HG03469 (cell line): ENCODE data around the gene DAP3.
"Not testable (repeated sequence)": the region's sequence is repeated elsewhere in the genome, so short reads cannot be mapped to it uniquely, and the experiment has no call there.

Experiments
- ATAC-seq: cut with Tn5 transposase; IDR thresholded peaks from one replicate; pipeline ENCODE4 v1.9.1; 2021; ENCODE audit warnings: mild to moderate bottlenecking, moderate library complexity, moderate number of reproducible peaks; ENCODE audit not compliant: unreplicated experiment

The DAP3 gene

GRCh38 chr1:155715777-155716176 is 26.9 kb downstream of the DAP3 start:
- no peak for ATAC-seq

GRCh38 chr1:155717041-155717440 is 28.1 kb downstream of the DAP3 start:
- ATAC-seq: no peak

- ATAC-seq: not testable (repeated sequence)
These were observed 29.7 kb downstream of the DAP3 start for GRCh38 chr1:155718524-155719115.

GRCh38 chr1:155719703-155720102 is 30.8 kb downstream of the DAP3 start:
- no peak for ATAC-seq

GRCh38 chr1:155725142-155725541 is 36.3 kb downstream of the DAP3 start:
- no peak for ATAC-seq

GRCh38 chr1:155729031-155729898 is 40.4 kb downstream of the DAP3 start:
- no peak for ATAC-seq

- no peak for ATAC-seq
These were observed 52.1 kb downstream of the DAP3 start for GRCh38 chr1:155740995-155741394.

- no peak for ATAC-seq
These were observed 53.0 kb downstream of the DAP3 start for GRCh38 chr1:155741908-155742307.

GRCh38 chr1:155744711-155745283 is 55.9 kb downstream of the DAP3 start:
- no peak for ATAC-seq

- ATAC-seq: peak; percentile 77
These were observed 56.7 kb downstream of the DAP3 start for GRCh38 chr1:155745284-155746228.

GRCh38 chr1:155747586-155747985 is 58.7 kb downstream of the DAP3 start:
- not testable (repeated sequence) for ATAC-seq

- ATAC-seq: not testable (repeated sequence)
These were observed 59.2 kb downstream of the DAP3 start for GRCh38 chr1:155748141-155748540.

GRCh38 chr1:155759017-155759416 is 70.1 kb downstream of the DAP3 start:
- not testable (repeated sequence) for ATAC-seq

- no peak for ATAC-seq
These were observed 71.2 kb downstream of the DAP3 start for GRCh38 chr1:155759966-155760630.

GRCh38 chr1:155760751-155761475 is 72.0 kb downstream of the DAP3 start:
- ATAC-seq: no peak

- ATAC-seq: no peak
These were observed 73.0 kb downstream of the DAP3 start for GRCh38 chr1:155761736-155762405.

GRCh38 chr1:155763090-155763815 is 74.4 kb downstream of the DAP3 start:
- ATAC-seq: not testable (repeated sequence)

- ATAC-seq: not testable (repeated sequence)
These were observed 75.1 kb downstream of the DAP3 start for GRCh38 chr1:155763989-155764388.
